Ishikawa (cell line): ENCODE measurements around the gene FAM76B.

Experiments used
- CEBPB ChIP-seq: IDR thresholded peaks from 2 replicates; pipeline ENCODE4 v1.6.1; 2012
- FOXM1 ChIP-seq: IDR thresholded peaks from 2 replicates; pipeline ENCODE4 v1.6.1; 2012; ENCODE audit warnings: low read depth, borderline replicate concordance
- REST ChIP-seq: IDR thresholded peaks from 2 replicates; pipeline ENCODE4 v1.6.1; 2012; ENCODE audit warnings: low read depth, mild to moderate bottlenecking

- no peak for TF ChIP-seq REST
- no peak for TF ChIP-seq CEBPB
- no peak for TF ChIP-seq FOXM1
Observed at GRCh38 chr11:95727620-95728019, 62.0 kb downstream of the FAM76B start.
